Gastrocnemius medialis (tissue), 4 donors: ENCODE results near the gene NTNG2. TPM values are rescaled to one million over a fixed set of nuclear protein-coding genes. Genes with fewer than 3 reads are reported as not detected.

ENCODE experiments used
- ATAC-seq, 2 donors: fragments of 150-250 bp; one replicate each; pipeline ENCODE4 v1.9.1; 2016
- DNase-seq, 2 donors: peaks; one replicate each; pipeline ENCODE4 v3.0.0-alpha.2; 2019
- H3K27ac ChIP-seq, 4 donors: fragments of 200-600 bp; sonication (generic); 1 replicate in 1 of 4; 2 replicates in 3 of 4; pipeline ENCODE4 v1.5.1; 2016 to 2018; ENCODE audit warnings: mild to moderate bottlenecking in 2 of 4, moderate library complexity in 1 of 4
- H3K27me3 ChIP-seq, 3 donors: fragments of 200-600 bp; sonication (generic) in 2 of 3; 1 replicate in 1 of 3; 2 replicates in 2 of 3; pipeline versions ENCODE4 v1.5.1 to v1.6.0; 2016 to 2019; ENCODE audit warnings: mild to moderate bottlenecking in 1 of 3, moderate library complexity in 1 of 3
- H3K36me3 ChIP-seq, 2 donors: fragments of 200-600 bp; sonication (generic) in 1 of 2; one replicate each; pipeline ENCODE4 v1.5.1; 2017 to 2018
- H3K4me1 ChIP-seq, 2 donors: fragments of 200-600 bp; sonication (generic) in 1 of 2; one replicate each; pipeline ENCODE4 v1.5.1; 2016 to 2017; ENCODE audit warnings: mild to moderate bottlenecking in 2 of 2
- H3K4me3 ChIP-seq, 4 donors: fragments of 200-600 bp; sonication (generic) in 3 of 4; 1 replicate in 1 of 4; 2 replicates in 3 of 4; pipeline ENCODE4 v1.5.1; 2016 to 2019; ENCODE audit warnings: mild to moderate bottlenecking in 2 of 4
- H3K9me3 ChIP-seq, 3 donors: fragments of 200-600 bp; sonication (generic) in 2 of 3; 1 replicate in 1 of 3; 2 replicates in 2 of 3; pipeline ENCODE4 v1.5.1; 2016 to 2019
- POLR2A ChIP-seq, 2 donors: fragments of 450-650 bp; IDR thresholded peaks; one replicate each; pipeline ENCODE4 v1.6.1; 2017; ENCODE audit warnings: antibody characterized with exemption in 2 of 2, mild to moderate bottlenecking in 2 of 2, moderate library complexity in 2 of 2
- in situ Hi-C, 4 donors: fragments of 200-750 bp; cut with MboI; loops; one replicate each; pipeline versions ENCODE4 v1.15.0 to v1.8.0; 2017; ENCODE audit warnings: low sequenced_read_pairs in 4 of 4
- intact Hi-C: fragments of 100-400 bp; cut with DNase I; formaldehyde crosslinking; loops from one replicate; pipeline ENCODE4 v1.15.1; 2023; ENCODE audit warnings: low total_unique reads
- total RNA-seq, 4 donors: library from RNA; depleted of rRNA; stranded (reverse); fragments of >200 nt; gene quantifications; one replicate each; pipeline versions ENCODE4 v1.1.0 to v1.2.3, GENCODE V29; 2016
- TF ChIP-seq, protein P1 (sequence below), 5 experiments: fragments of 450-650 bp in 3 of 5; fragments of 200-600 bp in 2 of 5; sonication (generic) in 2 of 5; IDR thresholded peaks in 4 of 5; conservative IDR thresholded peaks in 1 of 5; 1 replicate in 4 of 5; 2 replicates in 1 of 5; pipeline ENCODE4 v1.5.1; 2016 to 2019; ENCODE audit warnings: antibody characterized with exemption in 5 of 5, mild to moderate bottlenecking in 3 of 5, moderate library complexity in 3 of 5

The NTNG2 gene
- total RNA-seq, 4 donors from 2014 or later: 0.15 to 0.61 (median 0.19) TPM

DNA sequence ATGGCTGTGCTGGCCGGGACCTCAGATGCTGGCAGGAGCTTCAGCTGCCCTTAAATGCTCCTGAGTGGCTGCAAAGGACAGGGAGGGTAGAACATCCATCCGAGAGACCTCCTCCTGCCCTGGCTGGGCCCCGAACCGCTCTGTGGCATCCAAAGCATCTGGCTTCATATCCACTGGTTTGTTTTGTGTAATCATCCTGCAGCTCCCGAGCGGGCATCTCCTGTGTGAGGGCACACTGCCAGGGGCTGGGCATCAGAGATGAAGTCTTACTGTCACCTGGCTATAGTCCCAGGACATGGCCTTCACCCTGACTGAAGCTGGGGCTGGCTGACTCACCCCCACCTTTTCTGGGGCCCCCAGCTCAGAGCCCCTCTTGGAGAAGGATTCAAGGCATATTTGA is 18.5 kb upstream of the NTNG2 start:
- no peaks in the 10 kb centered on the region for H3K9me3 ChIP-seq
- DNase-seq: no peak
- no peak overlapping the region for H3K4me3 ChIP-seq
- H3K4me1 ChIP-seq: peaks cover 0 to 5% of the 10 kb centered on the region in 2 donors
- H3K36me3 ChIP-seq: no peaks in the 10 kb centered on the region
- intact Hi-C loops: no loop called here
- peak in 1 of 2 donors; percentile 39 for ATAC-seq
- TF ChIP-seq POLR2A (IDR thresholded peaks at IDR 0.05): no peak
- TF ChIP-seq, protein P1, sequence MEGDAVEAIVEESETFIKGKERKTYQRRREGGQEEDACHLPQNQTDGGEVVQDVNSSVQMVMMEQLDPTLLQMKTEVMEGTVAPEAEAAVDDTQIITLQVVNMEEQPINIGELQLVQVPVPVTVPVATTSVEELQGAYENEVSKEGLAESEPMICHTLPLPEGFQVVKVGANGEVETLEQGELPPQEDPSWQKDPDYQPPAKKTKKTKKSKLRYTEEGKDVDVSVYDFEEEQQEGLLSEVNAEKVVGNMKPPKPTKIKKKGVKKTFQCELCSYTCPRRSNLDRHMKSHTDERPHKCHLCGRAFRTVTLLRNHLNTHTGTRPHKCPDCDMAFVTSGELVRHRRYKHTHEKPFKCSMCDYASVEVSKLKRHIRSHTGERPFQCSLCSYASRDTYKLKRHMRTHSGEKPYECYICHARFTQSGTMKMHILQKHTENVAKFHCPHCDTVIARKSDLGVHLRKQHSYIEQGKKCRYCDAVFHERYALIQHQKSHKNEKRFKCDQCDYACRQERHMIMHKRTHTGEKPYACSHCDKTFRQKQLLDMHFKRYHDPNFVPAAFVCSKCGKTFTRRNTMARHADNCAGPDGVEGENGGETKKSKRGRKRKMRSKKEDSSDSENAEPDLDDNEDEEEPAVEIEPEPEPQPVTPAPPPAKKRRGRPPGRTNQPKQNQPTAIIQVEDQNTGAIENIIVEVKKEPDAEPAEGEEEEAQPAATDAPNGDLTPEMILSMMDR (IDR thresholded peaks at IDR 0.05 in 4 of 5, conservative IDR thresholded peaks at IDR 0.05 in 1 of 5): no peak
- peaks cover 6 to 22% (median 12%) of the 10 kb centered on the region in 3 donors for H3K27me3 ChIP-seq
- H3K27ac ChIP-seq: no peak overlapping the region
- in situ Hi-C loops: no loop called here

DNA sequence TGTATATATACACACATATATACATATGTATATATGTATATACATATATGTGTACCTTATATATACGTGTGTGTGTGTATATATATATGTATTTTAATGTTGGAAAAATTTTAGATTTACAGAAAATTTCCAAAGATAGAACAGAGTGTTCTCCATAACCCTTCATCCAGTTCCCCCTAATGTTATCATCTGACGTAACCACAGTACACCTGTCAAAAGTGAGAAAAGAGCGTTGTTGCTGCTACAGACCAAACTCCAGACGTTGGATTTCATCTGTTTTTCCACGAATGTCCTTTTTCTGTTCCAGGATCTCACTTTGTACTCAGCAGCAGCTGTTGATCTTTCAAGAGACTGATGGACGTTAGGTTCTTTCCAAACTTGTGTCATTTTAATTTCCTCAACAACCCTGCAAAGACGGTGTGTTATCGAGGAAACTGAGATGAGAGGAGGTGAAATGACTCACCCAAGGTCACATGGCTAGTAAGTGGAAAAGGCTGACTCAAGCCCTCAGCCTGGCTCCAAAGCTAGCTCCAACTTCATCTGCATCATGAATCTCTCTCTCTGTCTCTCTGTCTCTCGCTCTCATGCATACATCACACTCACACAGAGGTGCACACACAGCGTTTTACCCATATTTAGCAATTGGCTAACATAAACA is 17.0 kb upstream of the NTNG2 start:
- no peak overlapping the region for H3K4me3 ChIP-seq
- H3K27ac ChIP-seq: no peak overlapping the region
- DNase-seq (no peak), ATAC-seq (peak in 1 of 2 donors; percentile 25)
- no peaks in the 10 kb centered on the region for H3K9me3 ChIP-seq
- in situ Hi-C loops: no loop called here
- TF ChIP-seq POLR2A (IDR thresholded peaks at IDR 0.05): no peak
- TF ChIP-seq, protein P1 (IDR thresholded peaks at IDR 0.05 in 4 of 5, conservative IDR thresholded peaks at IDR 0.05 in 1 of 5): no peak
- H3K36me3 ChIP-seq: no peaks in the 10 kb centered on the region
- intact Hi-C loops: loop anchor here (5.0 kb wide), 1 partner anchor 68 kb away; the partner anchor contains the start of gene MED27
- peaks cover 8 to 11% of the 10 kb centered on the region in 2 donors for H3K4me1 ChIP-seq
- peaks cover 0 to 19% (median 3%) of the 10 kb centered on the region in 3 donors for H3K27me3 ChIP-seq

DNA sequence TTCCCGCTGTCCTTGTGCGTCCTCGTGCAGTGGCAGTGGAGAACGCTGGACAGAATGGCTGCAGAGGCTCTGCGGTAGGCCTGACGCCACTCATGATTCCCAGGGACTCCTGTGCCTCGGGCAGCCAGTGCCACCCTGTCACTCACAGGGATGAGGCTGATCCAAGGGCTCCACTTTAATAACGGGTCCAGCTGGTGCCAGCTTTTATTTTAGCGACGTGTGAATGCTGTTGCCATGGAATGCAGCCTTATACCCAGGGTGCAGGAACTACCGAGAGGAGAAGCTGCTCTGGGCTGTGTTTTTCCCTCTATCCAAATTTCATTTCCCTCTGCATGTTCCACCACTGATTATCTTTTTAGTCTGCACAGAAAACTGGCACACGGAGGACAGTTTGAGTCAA is 15.8 kb upstream of the NTNG2 start:
- Histone ChIP-seq H3K4me3 (no peak overlapping the region), H3K4me1 (peaks cover 14% of the 10 kb centered on the region in 2 donors), H3K36me3 (no peaks in the 10 kb centered on the region), H3K27ac (no peak overlapping the region), H3K9me3 (no peaks in the 10 kb centered on the region), H3K27me3 (peaks cover 0 to 9% (median 0%) of the 10 kb centered on the region in 3 donors)
- ATAC-seq: no peak
- in situ Hi-C loops: no loop called here
- TF ChIP-seq POLR2A (IDR thresholded peaks at IDR 0.05): no peak
- TF ChIP-seq, protein P1 (IDR thresholded peaks at IDR 0.05 in 4 of 5, conservative IDR thresholded peaks at IDR 0.05 in 1 of 5): no peak
- intact Hi-C loops: loop anchor here (5.0 kb wide), 1 partner anchor 69 kb away; the partner anchor contains the start of gene MED27
- no peak for DNase-seq

DNA sequence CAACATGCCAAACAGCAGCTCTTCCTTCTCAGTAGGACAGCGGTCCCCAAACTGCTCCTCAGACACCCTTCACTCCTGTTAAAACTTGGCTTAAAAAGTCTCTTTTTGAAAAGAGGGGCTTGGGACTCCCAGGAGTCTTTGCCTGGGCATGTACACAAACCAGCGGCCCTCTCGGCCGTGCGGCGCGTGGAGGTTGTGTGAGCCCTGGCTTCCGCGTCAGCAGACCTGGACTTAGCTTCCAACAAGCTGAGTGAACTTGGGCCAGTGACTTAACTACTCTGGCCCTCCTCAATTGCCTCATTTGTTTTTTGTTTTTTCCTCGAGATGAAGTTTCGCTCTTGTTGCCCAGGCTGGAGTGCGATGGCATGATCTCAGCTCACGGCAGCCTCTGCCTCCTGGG is 15.3 kb upstream of the NTNG2 start:
- Histone ChIP-seq H3K36me3 (no peaks in the 10 kb centered on the region), H3K27ac (no peak overlapping the region), H3K4me3 (no peak overlapping the region), H3K27me3 (peaks cover 0 to 4% (median 0%) of the 10 kb centered on the region in 3 donors), H3K9me3 (no peaks in the 10 kb centered on the region), H3K4me1 (peaks cover 13 to 14% of the 10 kb centered on the region in 2 donors)
- TF ChIP-seq, protein P1 (IDR thresholded peaks at IDR 0.05 in 4 of 5, conservative IDR thresholded peaks at IDR 0.05 in 1 of 5): no peak
- no peak for TF ChIP-seq POLR2A (IDR thresholded peaks at IDR 0.05)
- intact Hi-C loops (loop anchor here (5.0 kb wide), 1 partner anchor 69 kb away; the partner anchor contains the start of gene MED27), in situ Hi-C loops (no loop called here)
- DNase-seq (no peak), ATAC-seq (no peak)
